Hematopoietic multipotent progenitor cell treated with erythropoietin and hydrocortisone succinate and interleukin-3 and kit ligand, for 4 days (in vitro differentiated cells): ENCODE measurements around the gene NCEH1.
"Not testable (repeated sequence)": the region's sequence is repeated elsewhere in the genome, so short reads cannot be mapped to it uniquely, and the experiment has no call there.

Experiments
- DNase-seq: peaks from one replicate; pipeline ENCODE4 v3.0.0-alpha.2; 2015

Gene NCEH1

GRCh38 chr3:172609750-172610149, 101.1 kb downstream of the NCEH1 start:
- DNase-seq = no peak

GRCh38 chr3:172608575-172608974, 102.3 kb downstream of the NCEH1 start:
- no peak for DNase-seq

- no peak for DNase-seq
These were observed 103.4 kb downstream of the NCEH1 start for GRCh38 chr3:172607305-172608121.

GRCh38 chr3:172606021-172606420, 104.8 kb downstream of the NCEH1 start:
- no peak for DNase-seq

- DNase-seq = no peak
These were observed 105.8 kb downstream of the NCEH1 start for GRCh38 chr3:172604895-172605646.

GRCh38 chr3:172601066-172601832, 109.6 kb downstream of the NCEH1 start:
- no peak for DNase-seq

- no peak for DNase-seq
These were observed 110.2 kb downstream of the NCEH1 start for GRCh38 chr3:172600644-172601065.

GRCh38 chr3:172598904-172599303, 112.0 kb downstream of the NCEH1 start:
- DNase-seq = no peak

GRCh38 chr3:172596394-172596706, 114.5 kb downstream of the NCEH1 start:
- DNase-seq = no peak

GRCh38 chr3:172595664-172596393, 115.0 kb downstream of the NCEH1 start:
- peak; percentile 88 for DNase-seq

- DNase-seq = not testable (repeated sequence)
These were observed 115.8 kb downstream of the NCEH1 start for GRCh38 chr3:172594900-172595663.

- DNase-seq = no peak
These were observed 117.8 kb downstream of the NCEH1 start for GRCh38 chr3:172592898-172593669.

GRCh38 chr3:172591876-172592771, 118.7 kb downstream of the NCEH1 start:
- peak; percentile 76 for DNase-seq

- peak; percentile 72 for DNase-seq
These were observed 119.7 kb downstream of the NCEH1 start for GRCh38 chr3:172591125-172591605.

GRCh38 chr3:172586436-172586835, 124.4 kb downstream of the NCEH1 start:
- DNase-seq = peak; percentile 57

GRCh38 chr3:172585954-172586353, 124.9 kb downstream of the NCEH1 start:
- DNase-seq = no peak

GRCh38 chr3:172582712-172583111, 128.2 kb downstream of the NCEH1 start:
- DNase-seq = no peak

- DNase-seq = no peak
These were observed 129.1 kb downstream of the NCEH1 start for GRCh38 chr3:172581757-172582166.

GRCh38 chr3:172580680-172581401, 130.0 kb downstream of the NCEH1 start:
- DNase-seq = peak; percentile 44
